HepG2 (cell line): Measurements from ENCODE around the gene TXNL4B. TPM values are rescaled to one million over a fixed set of nuclear protein-coding genes. Genes with fewer than 3 reads are reported as not detected.
A peak's percentile ranks its signal among the peaks of the same experiment; 100 is the strongest.

ENCODE experiments used
- CBX5 ChIP-seq: sonication (generic); formaldehyde crosslinking; IDR thresholded peaks from 2 replicates; pipeline ENCODE4 v1.4.0; 2020; ENCODE audit warnings: missing genetic modification reagents, borderline replicate concordance
- HMGA1 ChIP-seq: sonication (generic); formaldehyde crosslinking; conservative IDR thresholded peaks from 2 replicates; pipeline ENCODE4 v1.4.0; 2020; ENCODE audit warnings: missing genetic modification reagents
- HOXA3 ChIP-seq: sonication (generic); formaldehyde crosslinking; IDR thresholded peaks from 2 replicates; pipeline ENCODE4 v1.5.0; 2020; ENCODE audit warnings: missing genetic modification reagents
- HOXA5 ChIP-seq: sonication (generic); formaldehyde crosslinking; IDR thresholded peaks from 2 replicates; pipeline ENCODE4 v1.4.0; 2020; ENCODE audit warnings: missing genetic modification reagents
- IRF2 ChIP-seq: IDR thresholded peaks from 2 replicates; pipeline ENCODE4 v1.6.1; 2018; ENCODE audit warnings: missing genetic modification reagents, missing compliant biosample characterization
- MIER2 ChIP-seq: IDR thresholded peaks from 2 replicates; pipeline ENCODE4 v1.6.1; 2016; ENCODE audit warnings: missing biosample characterization, missing genetic modification reagents
- SIN3B ChIP-seq: fragments of 150-350 bp; IDR thresholded peaks from 2 replicates; pipeline ENCODE4 v1.6.1; 2014; ENCODE audit warnings: low read length
- SP2 ChIP-seq: sonication (generic); formaldehyde crosslinking; IDR thresholded peaks from 2 replicates; pipeline ENCODE4 v1.5.1; 2020; ENCODE audit warnings: mild to moderate bottlenecking, missing genetic modification reagents
- ZNF264 ChIP-seq: sonication (generic); formaldehyde crosslinking; IDR thresholded peaks from 2 replicates; pipeline ENCODE4 v1.4.0; 2020; ENCODE audit warnings: missing genetic modification reagents
- ZNF496 ChIP-seq: sonication (generic); formaldehyde crosslinking; IDR thresholded peaks from 2 replicates; pipeline ENCODE4 v1.8.1; 2023; ENCODE audit warnings: mild to moderate bottlenecking, moderate library complexity, missing genetic modification reagents; ENCODE audit not compliant: insufficient replicate concordance
- polyA plus RNA-seq, 8 experiments: library from polyadenylated mRNA; depleted of rRNA in 3 of 8; stranded (reverse) in 7 of 8; unstranded in 1 of 8; fragments of >200 nt; fragmentation: Illumina TruSeq in 4 of 8; extraction: Trizol in 4 of 8; gene quantifications; 2 replicates each; pipeline versions ENCODE4 v1.2.1 to v1.2.3, GENCODE V29; 2011 to 2016; ENCODE audit warnings: low read depth in 4 of 8, missing spikeins in 1 of 8, mixed read lengths in 1 of 8; ENCODE audit not compliant: insufficient read depth in 1 of 8
- total RNA-seq, 5 experiments: library from RNA; depleted of rRNA; stranded (reverse); fragments of >200 nt; fragmentation: Illumina TruSeq; extraction: Trizol; gene quantifications; 2 replicates each; pipeline ENCODE4 v1.2.3, GENCODE V29; 2016; ENCODE audit warnings: low read depth in 1 of 5
- TF ChIP-seq, protein P1 (sequence below), 2 experiments: sonication (generic) in 1 of 2; formaldehyde crosslinking in 1 of 2; IDR thresholded peaks; 2 replicates each; pipeline versions ENCODE4 v1.6.1 to v1.9.0; 2014 to 2022; ENCODE audit warnings: antibody characterized with exemption in 1 of 2, borderline replicate concordance in 1 of 2, inconsistent platforms in 1 of 2, low read depth in 1 of 2, missing genetic modification reagents in 1 of 2
- TF ChIP-seq, protein P2 (sequence below), 2 experiments: fragments of 450-650 bp in 1 of 2; sonication (generic) in 1 of 2; formaldehyde crosslinking; IDR thresholded peaks; 2 replicates each; pipeline versions ENCODE4 v1.5.0 to v1.8.0; 2020 to 2022; ENCODE audit warnings: mild to moderate bottlenecking in 1 of 2, missing genetic modification reagents in 1 of 2
- TF ChIP-seq, protein P3 (sequence below): sonication (generic); formaldehyde crosslinking; IDR thresholded peaks from 2 replicates; pipeline ENCODE4 v1.4.0; 2020; ENCODE audit warnings: mild to moderate bottlenecking, missing genetic modification reagents
- TF ChIP-seq, protein P4 (sequence below): sonication (generic); formaldehyde crosslinking; IDR thresholded peaks from 2 replicates; pipeline ENCODE4 v1.4.0; 2020; ENCODE audit warnings: missing genetic modification reagents

TXNL4B gene
- total and polyA plus RNA-seq, 2 of the 13 experiments (the other 11 are each of a cell fraction or from before 2014, with no cell fraction given), result 17.4 to 18.3 TPM

DNA sequence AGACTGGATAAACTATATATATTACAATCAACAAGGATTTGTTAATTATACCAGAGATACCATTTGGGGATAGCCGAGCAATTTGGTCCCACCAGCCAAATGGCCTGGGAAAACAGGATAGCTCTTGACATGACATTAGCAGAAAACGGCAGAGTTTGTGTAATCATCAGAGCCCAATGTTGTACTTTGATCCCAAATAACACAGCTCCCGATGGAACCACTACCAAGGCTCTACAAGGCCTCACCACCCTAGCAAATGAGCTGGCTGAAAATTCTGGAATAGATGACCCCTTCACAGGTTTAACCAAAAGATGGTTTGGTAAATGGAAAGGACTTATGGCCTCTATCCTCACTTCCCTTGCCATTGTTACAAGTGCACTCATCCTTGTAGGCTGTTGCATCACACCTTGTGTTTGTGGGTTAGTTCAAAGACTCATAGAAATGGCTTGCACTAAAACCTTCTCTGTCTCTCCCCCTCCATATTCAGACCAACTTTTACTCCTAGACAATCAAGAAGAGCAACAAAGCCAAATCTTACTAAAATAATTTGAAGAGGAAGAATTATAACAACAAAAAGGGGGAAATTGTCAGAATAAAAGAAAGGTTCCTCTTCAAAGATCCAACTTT lies 9.5 kb downstream of the TXNL4B start (continued):
- TF ChIP-seq, protein P1, sequence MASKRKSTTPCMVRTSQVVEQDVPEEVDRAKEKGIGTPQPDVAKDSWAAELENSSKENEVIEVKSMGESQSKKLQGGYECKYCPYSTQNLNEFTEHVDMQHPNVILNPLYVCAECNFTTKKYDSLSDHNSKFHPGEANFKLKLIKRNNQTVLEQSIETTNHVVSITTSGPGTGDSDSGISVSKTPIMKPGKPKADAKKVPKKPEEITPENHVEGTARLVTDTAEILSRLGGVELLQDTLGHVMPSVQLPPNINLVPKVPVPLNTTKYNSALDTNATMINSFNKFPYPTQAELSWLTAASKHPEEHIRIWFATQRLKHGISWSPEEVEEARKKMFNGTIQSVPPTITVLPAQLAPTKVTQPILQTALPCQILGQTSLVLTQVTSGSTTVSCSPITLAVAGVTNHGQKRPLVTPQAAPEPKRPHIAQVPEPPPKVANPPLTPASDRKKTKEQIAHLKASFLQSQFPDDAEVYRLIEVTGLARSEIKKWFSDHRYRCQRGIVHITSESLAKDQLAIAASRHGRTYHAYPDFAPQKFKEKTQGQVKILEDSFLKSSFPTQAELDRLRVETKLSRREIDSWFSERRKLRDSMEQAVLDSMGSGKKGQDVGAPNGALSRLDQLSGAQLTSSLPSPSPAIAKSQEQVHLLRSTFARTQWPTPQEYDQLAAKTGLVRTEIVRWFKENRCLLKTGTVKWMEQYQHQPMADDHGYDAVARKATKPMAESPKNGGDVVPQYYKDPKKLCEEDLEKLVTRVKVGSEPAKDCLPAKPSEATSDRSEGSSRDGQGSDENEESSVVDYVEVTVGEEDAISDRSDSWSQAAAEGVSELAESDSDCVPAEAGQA (IDR thresholded peaks at IDR 0.05; ENCODE audit: low read depth), result no peak
- TF ChIP-seq, protein P1 (CRISPR knock-in tag; IDR thresholded peaks at IDR 0.05; ENCODE audit: borderline replicate concordance), result no peak
- no peak for TF ChIP-seq HMGA1 (CRISPR knock-in tag)
- TF ChIP-seq SP2 (CRISPR knock-in tag), result no peak
- TF ChIP-seq, protein P2, sequence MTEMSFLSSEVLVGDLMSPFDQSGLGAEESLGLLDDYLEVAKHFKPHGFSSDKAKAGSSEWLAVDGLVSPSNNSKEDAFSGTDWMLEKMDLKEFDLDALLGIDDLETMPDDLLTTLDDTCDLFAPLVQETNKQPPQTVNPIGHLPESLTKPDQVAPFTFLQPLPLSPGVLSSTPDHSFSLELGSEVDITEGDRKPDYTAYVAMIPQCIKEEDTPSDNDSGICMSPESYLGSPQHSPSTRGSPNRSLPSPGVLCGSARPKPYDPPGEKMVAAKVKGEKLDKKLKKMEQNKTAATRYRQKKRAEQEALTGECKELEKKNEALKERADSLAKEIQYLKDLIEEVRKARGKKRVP (CRISPR knock-in tag; IDR thresholded peaks at IDR 0.05), result peak in 1 of 2 experiments; percentile 78; a peak in 2 of 4 replicates
- 0 out of 2 replicates have a peak, but pooled peaks have one; percentile 13 for TF ChIP-seq IRF2 (CRISPR knock-in tag)
- peak; percentile 48; the same call in 1 of the 2 replicates for TF ChIP-seq ZNF264 (CRISPR knock-in tag)
- peak; percentile 42; the same call in 1 of the 2 replicates for TF ChIP-seq HOXA3 (CRISPR knock-in tag)
- TF ChIP-seq ZNF496 (CRISPR knock-in tag), result no peak
- TF ChIP-seq MIER2 (CRISPR knock-in tag), result peak; percentile 58; the same call in 1 of the 2 replicates
- TF ChIP-seq SIN3B, result no peak
- 0 out of 2 replicates have a peak, but pooled peaks have one; percentile 32 for TF ChIP-seq HOXA5 (CRISPR knock-in tag)
- 0 out of 2 replicates have a peak, but pooled peaks have one; percentile 22 for TF ChIP-seq CBX5 (CRISPR knock-in tag)
- TF ChIP-seq, protein P3, sequence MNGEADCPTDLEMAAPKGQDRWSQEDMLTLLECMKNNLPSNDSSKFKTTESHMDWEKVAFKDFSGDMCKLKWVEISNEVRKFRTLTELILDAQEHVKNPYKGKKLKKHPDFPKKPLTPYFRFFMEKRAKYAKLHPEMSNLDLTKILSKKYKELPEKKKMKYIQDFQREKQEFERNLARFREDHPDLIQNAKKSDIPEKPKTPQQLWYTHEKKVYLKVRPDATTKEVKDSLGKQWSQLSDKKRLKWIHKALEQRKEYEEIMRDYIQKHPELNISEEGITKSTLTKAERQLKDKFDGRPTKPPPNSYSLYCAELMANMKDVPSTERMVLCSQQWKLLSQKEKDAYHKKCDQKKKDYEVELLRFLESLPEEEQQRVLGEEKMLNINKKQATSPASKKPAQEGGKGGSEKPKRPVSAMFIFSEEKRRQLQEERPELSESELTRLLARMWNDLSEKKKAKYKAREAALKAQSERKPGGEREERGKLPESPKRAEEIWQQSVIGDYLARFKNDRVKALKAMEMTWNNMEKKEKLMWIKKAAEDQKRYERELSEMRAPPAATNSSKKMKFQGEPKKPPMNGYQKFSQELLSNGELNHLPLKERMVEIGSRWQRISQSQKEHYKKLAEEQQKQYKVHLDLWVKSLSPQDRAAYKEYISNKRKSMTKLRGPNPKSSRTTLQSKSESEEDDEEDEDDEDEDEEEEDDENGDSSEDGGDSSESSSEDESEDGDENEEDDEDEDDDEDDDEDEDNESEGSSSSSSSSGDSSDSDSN, result 0 out of 2 replicates have a peak, but pooled peaks have one; percentile 20
- TF ChIP-seq, protein P4, sequence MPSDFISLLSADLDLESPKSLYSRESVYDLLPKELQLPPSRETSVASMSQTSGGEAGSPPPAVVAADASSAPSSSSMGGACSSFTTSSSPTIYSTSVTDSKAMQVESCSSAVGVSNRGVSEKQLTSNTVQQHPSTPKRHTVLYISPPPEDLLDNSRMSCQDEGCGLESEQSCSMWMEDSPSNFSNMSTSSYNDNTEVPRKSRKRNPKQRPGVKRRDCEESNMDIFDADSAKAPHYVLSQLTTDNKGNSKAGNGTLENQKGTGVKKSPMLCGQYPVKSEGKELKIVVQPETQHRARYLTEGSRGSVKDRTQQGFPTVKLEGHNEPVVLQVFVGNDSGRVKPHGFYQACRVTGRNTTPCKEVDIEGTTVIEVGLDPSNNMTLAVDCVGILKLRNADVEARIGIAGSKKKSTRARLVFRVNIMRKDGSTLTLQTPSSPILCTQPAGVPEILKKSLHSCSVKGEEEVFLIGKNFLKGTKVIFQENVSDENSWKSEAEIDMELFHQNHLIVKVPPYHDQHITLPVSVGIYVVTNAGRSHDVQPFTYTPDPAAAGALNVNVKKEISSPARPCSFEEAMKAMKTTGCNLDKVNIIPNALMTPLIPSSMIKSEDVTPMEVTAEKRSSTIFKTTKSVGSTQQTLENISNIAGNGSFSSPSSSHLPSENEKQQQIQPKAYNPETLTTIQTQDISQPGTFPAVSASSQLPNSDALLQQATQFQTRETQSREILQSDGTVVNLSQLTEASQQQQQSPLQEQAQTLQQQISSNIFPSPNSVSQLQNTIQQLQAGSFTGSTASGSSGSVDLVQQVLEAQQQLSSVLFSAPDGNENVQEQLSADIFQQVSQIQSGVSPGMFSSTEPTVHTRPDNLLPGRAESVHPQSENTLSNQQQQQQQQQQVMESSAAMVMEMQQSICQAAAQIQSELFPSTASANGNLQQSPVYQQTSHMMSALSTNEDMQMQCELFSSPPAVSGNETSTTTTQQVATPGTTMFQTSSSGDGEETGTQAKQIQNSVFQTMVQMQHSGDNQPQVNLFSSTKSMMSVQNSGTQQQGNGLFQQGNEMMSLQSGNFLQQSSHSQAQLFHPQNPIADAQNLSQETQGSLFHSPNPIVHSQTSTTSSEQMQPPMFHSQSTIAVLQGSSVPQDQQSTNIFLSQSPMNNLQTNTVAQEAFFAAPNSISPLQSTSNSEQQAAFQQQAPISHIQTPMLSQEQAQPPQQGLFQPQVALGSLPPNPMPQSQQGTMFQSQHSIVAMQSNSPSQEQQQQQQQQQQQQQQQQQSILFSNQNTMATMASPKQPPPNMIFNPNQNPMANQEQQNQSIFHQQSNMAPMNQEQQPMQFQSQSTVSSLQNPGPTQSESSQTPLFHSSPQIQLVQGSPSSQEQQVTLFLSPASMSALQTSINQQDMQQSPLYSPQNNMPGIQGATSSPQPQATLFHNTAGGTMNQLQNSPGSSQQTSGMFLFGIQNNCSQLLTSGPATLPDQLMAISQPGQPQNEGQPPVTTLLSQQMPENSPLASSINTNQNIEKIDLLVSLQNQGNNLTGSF (CRISPR knock-in tag), result no peak
